Activated CD4-positive, alpha-beta T cell treated with anti-CD3 and anti-CD28 coated beads for 4 hours (primary cell): ENCODE measurements around the gene SULT2B1.
"Not testable (repeated sequence)": the region's sequence is repeated elsewhere in the genome, so short reads cannot be mapped to it uniquely, and the experiment has no call there.

Experiments used
- DNase-seq, 2 donors: peaks; one replicate each; pipeline ENCODE4 v3.0.0-alpha.2; 2020

SULT2B1 gene

GRCh38 chr19:48624067-48624594 is 72.2 kb downstream of the SULT2B1 start:
- DNase-seq, result peak; percentile 96

- no peak for DNase-seq
Observed at GRCh38 chr19:48624791-48625723, 73.1 kb downstream of the SULT2B1 start.

GRCh38 chr19:48625891-48626327 is 73.9 kb downstream of the SULT2B1 start:
- DNase-seq, result no peak

GRCh38 chr19:48627201-48627864 is 75.4 kb downstream of the SULT2B1 start:
- DNase-seq, result no peak

GRCh38 chr19:48627865-48628314 is 75.9 kb downstream of the SULT2B1 start:
- no peak for DNase-seq

DNA sequence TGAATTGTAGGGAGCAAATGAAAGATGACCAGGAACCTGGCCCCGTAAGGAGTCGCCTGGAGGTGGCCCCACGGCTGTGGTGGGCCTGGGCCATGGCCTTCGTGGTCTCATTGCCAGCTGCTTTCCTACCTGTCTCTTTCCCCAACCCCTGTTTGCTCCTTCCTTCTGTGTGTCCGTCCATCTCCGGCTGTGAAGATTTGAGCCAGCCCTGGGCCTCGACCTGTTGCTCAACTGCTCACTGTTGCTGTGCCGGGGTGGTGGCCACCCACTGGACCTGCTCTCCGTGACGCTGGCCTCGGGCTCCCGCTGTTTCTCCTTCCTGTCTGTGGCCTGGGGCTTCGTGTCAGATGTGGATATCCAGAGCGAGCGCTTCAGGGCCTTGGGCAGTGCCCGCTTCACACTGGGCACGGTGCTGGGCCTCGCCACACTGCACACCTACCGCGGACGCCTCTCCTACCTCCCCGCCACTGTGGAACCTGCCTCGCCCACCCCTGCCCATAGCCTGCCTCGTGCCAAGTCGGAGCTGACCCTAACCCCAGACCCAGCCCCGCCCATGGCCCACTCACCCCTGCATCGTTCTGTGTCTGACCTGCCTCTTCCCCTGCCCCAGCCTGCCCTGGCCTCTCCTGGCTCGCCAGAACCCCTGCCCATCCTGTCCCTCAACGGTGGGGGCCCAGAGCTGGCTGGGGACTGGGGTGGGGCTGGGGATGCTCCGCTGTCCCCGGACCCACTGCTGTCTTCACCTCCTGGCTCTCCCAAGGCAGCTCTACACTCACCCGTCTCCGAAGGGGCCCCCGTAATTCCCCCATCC is 76.7 kb downstream of the SULT2B1 start:
- DNase-seq, result no peak

DNA sequence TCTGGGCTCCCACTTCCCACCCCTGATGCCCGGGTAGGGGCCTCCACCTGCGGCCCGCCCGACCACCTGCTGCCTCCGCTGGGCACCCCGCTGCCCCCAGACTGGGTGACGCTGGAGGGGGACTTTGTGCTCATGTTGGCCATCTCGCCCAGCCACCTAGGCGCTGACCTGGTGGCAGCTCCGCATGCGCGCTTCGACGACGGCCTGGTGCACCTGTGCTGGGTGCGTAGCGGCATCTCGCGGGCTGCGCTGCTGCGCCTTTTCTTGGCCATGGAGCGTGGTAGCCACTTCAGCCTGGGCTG is 77.3 kb downstream of the SULT2B1 start:
- no peak for DNase-seq

- DNase-seq, result no peak
Observed at GRCh38 chr19:48629599-48630295, 77.8 kb downstream of the SULT2B1 start.

- DNase-seq, result no peak
Observed at GRCh38 chr19:48630296-48631063, 78.5 kb downstream of the SULT2B1 start.

- no peak for DNase-seq
Observed at GRCh38 chr19:48631225-48631624, 79.3 kb downstream of the SULT2B1 start.

DNA sequence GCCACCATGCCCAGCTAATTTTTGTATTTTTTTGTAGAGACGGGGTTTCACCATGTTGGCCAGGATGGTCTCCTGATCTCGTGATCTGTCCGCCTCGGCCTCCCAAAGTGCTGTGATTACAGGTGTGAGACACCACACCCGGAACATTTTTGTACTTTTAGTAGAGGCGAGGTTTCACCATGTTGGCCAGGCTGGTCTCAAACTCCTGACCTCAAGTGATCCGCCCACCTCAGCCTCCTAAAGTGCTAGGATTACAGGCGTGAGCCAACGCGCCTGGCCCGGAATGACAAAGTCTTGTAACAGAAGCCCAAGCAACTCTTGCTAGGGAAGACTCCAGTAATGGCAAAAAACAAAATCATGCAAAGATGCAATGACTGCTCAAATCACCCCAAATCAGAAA is 80.3 kb downstream of the SULT2B1 start:
- not testable (repeated sequence) for DNase-seq

- DNase-seq, result no peak
Observed at GRCh38 chr19:48632692-48633147, 80.7 kb downstream of the SULT2B1 start.

- DNase-seq, result no peak
Observed at GRCh38 chr19:48633148-48634035, 81.4 kb downstream of the SULT2B1 start.

DNA sequence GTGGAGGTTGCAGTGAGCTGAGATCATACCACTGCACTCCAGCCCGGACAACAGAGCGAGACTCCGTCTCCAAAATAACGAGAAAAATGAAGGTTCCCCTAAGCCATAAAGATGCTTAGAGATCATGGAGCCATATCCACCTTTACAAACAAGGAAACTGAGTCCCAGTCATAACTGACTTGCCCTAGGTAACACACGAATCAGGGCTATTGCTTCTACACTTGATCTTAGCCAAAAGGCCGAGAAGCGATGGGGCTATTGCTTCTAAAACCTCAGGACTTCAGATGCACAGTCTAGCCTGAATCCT is 82.0 kb downstream of the SULT2B1 start:
- DNase-seq, result no peak

- peak; percentile 89 to 90 for DNase-seq
Observed at GRCh38 chr19:48634424-48635262, 82.7 kb downstream of the SULT2B1 start.

GRCh38 chr19:48635263-48635965 is 83.4 kb downstream of the SULT2B1 start:
- peak; percentile 65 to 79 for DNase-seq

DNA sequence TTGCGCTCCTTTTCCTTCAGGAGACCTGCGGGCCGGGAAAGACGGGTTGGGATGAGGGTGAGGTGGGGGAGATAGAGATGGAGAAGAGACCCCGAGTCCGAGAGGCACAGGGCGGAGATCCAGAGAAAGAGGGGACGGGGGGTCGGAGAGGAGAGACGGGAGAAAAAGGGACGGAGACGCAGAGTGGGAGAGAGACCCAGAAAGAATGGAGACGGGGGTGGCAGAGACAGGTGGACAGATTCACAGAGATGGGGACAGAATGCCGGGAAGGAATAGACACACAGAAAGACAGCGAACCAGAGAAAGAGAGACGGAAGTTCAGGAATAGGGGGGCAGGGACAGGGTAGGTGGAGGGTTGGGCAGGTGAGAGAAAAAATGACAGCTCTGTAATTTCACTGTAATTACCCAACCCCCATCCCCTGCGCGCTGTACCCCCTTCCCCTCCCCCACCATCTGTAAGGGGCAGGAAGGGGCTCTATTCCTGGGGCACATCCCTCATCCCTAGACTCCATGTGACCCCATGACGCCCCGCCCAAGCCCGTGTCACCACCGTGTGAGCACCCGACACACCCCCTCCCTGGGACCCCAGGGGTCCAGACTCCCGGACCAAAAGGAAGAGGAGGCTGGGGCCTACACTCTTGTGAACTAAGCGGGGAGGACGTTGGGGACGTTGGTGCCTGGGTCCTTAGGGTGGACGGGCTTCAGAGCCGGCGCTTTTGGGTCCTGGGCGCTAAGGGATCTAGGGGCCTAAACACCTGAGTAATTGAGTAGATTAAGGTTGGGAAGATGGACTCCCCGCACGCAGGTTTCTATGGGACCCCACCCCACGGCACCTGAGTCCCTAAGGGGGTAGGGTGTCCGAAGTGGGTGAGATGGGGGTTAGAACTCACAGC is 84.2 kb downstream of the SULT2B1 start:
- DNase-seq, result no peak
